Neuron (in vitro differentiated cells): ENCODE data around the gene SCYGR5.
"Not testable (repeated sequence)": the region's sequence is repeated elsewhere in the genome, so short reads cannot be mapped to it uniquely, and the experiment has no call there.

Source experiments
- H2AFZ ChIP-seq: one replicate; pipeline ENCODE4 v1.6.1; 2013; ENCODE audit warnings: low read depth, mild to moderate bottlenecking, inconsistent platforms, low read length, moderate library complexity
- H3K27me3 ChIP-seq: one replicate; pipeline ENCODE4 v1.6.1; 2013; ENCODE audit warnings: low read length; ENCODE audit not compliant: insufficient read depth
- H3K36me3 ChIP-seq: one replicate; pipeline ENCODE4 v1.6.1; 2013; ENCODE audit warnings: low read length; ENCODE audit not compliant: insufficient read depth
- H3K4me1 ChIP-seq: one replicate; pipeline ENCODE4 v1.6.1; 2013; ENCODE audit warnings: low read length; ENCODE audit not compliant: insufficient read depth
- H3K4me3 ChIP-seq: 2 replicates; pipeline ENCODE4 v1.5.1; 2013; ENCODE audit warnings: mild to moderate bottlenecking, low read length, moderate library complexity
- H3K9me3 ChIP-seq: one replicate; pipeline ENCODE4 v1.6.1; 2013; ENCODE audit warnings: low read length

SCYGR5 gene

DNA sequence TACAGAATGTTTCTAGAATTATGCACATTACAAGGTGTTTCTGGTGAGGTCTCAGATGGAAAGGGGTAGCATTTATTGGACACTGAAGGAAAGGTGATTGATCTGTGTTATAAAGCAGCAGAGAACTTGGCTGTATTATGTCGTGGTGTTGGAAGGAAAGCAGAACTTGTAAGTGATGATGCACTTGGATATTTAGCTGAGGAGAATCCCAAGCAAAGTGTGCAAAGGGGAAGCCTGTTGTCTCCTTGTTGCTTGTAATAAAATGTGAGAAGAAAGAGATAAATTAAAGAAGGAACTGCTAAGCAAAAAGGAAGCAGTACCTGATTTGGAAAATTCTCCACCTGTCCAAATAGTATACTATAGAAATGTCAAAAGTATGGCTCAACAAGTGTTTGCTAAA is 12.2 kb upstream of the SCYGR5 start:
- Histone ChIP-seq H3K9me3 (no peaks in the 10 kb centered on the region), H3K4me3 (no peak overlapping the region), H3K36me3 (no peaks in the 10 kb centered on the region), H3K27me3 (no peaks in the 10 kb centered on the region), H3K4me1 (no peaks in the 10 kb centered on the region), H2AFZ (no peak overlapping the region)

DNA sequence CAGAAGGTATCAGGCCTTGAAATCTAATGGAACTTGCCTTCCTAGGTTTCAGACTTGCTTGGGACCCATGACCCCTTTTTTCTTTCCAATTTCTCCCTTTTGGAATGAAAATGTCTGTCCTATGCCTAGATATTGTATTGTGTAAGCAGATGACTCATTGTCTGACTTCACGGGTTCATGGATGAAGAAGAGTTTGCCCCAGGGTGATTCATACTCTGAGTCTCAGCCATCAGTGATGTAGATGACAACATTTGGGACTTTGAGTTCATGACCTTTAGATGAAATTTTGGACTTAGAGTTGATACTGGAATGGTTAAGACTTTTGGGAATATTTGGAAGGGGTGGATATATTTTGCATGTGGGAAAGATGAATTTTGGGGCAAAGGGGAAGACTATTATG is 11.2 kb upstream of the SCYGR5 start:
- Histone ChIP-seq H3K4me1 (no peaks in the 10 kb centered on the region), H3K27me3 (no peaks in the 10 kb centered on the region), H3K9me3 (no peaks in the 10 kb centered on the region), H3K36me3 (no peaks in the 10 kb centered on the region), H2AFZ (no peak overlapping the region), H3K4me3 (no peak overlapping the region)

DNA sequence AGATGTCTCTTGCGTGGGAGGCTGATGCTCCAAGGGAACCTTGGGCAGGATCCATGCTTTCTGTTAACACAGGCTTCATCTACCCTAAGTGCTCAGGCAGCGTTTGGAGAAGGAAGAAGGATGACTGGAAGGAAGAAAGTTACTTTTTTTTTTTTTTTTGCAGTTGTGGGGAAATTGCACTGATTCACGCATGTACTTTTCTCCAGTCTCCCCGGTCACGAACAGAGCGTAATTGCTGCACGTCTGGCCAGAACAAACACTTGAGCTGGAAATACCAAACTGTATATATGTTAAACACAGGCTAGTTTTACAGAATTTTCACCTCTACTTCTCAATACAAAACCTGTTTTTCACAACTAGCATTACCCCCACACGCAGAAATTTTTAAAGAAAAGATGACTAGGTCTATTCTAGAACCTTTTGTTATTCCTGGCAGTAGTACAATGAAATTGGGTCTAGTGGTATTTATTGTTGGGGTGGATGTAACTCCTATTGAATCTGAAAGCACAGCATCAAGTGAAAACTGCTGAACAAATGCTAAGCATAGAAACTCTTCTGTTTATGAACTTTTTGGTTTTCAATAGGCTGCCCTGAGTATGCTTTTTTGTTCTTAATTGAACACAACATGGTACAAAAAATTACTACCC is 9.3 kb upstream of the SCYGR5 start:
- Histone ChIP-seq H3K4me3 (no peak overlapping the region), H3K9me3 (no peaks in the 10 kb centered on the region), H3K27me3 (no peaks in the 10 kb centered on the region), H2AFZ (no peak overlapping the region), H3K36me3 (no peaks in the 10 kb centered on the region), H3K4me1 (peaks cover 6% of the 10 kb centered on the region)

DNA sequence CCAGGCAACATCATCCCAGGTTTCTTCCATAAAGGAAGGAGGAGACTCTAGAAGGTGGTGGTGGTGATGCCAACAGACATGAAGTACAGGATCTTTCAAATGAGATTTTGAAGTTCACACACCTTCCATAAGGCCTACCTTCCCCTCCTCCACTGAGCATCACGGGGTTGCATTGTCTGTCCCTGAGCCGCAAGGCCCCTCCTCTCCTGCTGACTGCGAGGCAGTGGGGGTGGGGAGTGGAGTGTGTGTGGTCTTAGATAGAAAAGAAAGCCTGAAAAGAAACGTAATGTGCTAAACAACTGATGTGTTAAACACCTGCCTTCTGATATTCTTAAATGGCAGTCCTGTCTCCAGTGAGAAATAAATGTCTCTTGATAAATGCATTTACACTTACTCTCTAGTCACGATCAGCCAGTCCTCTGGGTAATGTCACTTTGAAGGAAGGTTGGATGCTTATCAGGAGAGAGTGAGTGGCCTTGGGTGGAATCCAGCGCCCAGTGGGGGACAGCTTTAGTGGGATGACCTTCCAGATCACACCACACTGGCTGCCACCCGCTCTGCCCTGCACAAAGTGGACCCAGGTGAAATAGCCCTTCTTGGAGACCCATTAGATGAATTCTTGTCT is 5.5 kb upstream of the SCYGR5 start:
- H3K4me3 ChIP-seq: no peak overlapping the region
- H3K27me3 ChIP-seq: no peaks in the 10 kb centered on the region
- peak overlapping the region; percentile 69 for H2AFZ ChIP-seq

DNA sequence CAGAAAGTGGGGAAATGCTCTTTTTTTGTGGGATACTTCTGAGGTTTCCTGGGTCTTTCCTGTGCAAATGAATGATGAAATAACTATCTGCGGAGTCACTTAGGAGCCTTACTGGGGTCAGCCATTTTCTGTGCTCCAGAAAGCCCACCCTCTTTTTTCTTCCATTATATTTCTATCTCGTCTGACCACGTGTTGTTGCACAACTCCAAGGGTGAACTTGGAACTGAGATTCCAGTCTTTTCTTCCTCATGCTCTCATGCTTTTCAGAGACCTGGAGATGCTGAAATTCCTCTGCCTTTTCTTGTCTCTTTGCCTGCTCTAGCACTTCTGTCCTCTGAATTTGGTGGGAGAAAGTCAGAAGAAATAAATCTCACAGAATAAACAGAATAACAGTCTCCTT is 4.8 kb upstream of the SCYGR5 start:
- H2AFZ ChIP-seq: no peak overlapping the region
- no peaks in the 10 kb centered on the region for H3K36me3 ChIP-seq
- peaks cover 6% of the 10 kb centered on the region for H3K4me1 ChIP-seq
- no peak overlapping the region for H3K4me3 ChIP-seq
- H3K9me3 ChIP-seq: no peaks in the 10 kb centered on the region
- H3K27me3 ChIP-seq: no peaks in the 10 kb centered on the region

More for the DNA sequence above, 5.5 kb upstream of the SCYGR5 start:
- H3K4me1 ChIP-seq: peaks cover 6% of the 10 kb centered on the region
- no peaks in the 10 kb centered on the region for H3K36me3 ChIP-seq
- H3K9me3 ChIP-seq: no peaks in the 10 kb centered on the region

DNA sequence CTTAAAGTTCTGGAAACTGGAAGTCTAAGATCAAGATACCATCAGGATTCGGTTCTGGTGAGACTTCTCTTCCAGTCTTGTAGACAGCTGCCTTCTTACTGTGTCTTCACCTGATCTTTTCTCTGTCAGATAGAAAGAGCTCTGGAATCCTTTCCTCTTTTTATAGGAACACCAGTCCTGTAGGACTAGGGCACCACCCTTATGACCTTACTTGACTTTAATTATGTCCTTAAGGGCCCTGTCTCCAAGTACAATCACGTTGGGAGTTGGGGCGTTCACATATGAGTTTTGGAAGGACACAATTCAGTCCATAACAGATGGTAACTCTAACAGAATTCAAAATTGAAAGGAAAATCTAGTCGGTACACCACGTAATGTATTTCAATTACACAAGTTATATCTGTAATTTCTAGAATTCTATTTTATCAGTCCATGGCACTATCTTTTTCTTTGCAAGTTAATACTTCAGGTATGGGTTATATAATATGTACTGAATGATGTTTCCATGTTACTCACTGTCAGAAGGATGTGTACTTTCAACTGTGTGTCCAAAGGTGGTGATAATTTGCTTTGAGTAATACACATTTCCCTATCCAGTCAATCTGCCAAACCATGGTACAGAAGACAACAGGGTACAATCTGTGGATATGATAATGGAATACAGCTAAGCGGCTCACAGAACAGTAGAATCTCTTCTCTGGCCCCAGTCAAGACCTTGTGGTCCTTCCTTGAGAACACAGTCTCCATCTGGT is 1.2 kb upstream of the SCYGR5 start:
- Histone ChIP-seq H3K36me3 (no peaks in the 10 kb centered on the region), H3K4me3 (no peak overlapping the region)

DNA sequence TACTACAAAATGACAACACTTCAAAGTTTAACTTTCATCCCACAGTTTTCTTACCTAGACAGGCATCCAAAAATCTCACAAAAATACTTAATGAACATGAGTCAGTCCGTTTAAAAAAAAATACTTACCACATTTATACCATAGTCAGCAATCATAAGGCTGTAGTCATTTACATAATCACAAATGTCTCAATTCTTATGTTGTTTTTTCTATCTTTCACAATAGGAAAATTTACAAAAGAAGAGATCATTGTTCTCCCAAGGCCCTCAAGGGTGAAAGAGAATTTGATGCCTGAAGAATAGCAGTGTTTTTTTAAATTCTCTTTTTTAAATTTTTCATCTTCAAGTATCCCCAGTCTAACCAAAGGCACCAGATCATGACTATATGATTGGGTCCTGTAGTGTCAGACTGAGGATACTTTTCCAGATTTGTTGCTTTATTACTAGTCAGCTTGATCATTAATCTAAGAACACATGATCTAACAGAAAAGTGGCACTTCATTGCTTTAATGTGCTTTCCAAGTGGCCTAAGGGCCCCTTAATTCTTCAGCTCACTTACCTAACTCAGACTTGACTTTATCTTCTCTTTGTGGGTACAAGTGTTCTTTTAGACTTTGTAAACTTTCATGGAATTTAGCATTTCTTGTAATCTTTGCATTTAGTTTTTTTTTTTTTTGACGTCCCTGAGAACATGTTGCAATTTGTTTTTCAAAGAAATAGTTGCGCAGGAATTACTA is 4.7 kb downstream of the SCYGR5 start:
- no peaks in the 10 kb centered on the region for H3K9me3 ChIP-seq

More for the DNA sequence above, 1.2 kb upstream of the SCYGR5 start:
- Histone ChIP-seq H3K4me1 (peaks cover 6% of the 10 kb centered on the region), H3K27me3 (no peaks in the 10 kb centered on the region), H2AFZ (no peak overlapping the region), H3K9me3 (no peaks in the 10 kb centered on the region)

DNA sequence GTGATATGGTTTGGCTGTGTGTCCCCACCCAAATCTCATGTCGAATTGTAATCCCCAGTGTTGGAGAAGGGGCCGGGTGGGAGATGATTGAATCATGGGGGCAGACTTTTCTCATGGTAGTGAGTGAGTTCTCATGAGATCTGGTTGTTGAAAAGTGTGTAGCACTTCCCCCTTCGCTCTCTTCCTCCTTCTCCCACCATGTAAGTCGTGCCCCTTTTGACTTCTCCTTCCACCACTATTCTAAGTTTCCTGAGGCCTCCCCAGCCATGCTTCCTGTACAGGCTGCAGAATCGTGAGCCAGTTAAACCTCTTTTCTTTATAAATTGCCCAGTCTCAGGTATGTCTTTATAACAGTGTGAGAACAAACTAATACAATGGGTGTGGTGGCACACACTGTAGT is 7.0 kb downstream of the SCYGR5 start:
- H3K9me3 ChIP-seq, H3K4me1 ChIP-seq, H3K36me3 ChIP-seq, H3K4me3 ChIP-seq, H2AFZ ChIP-seq, H3K27me3 ChIP-seq: not testable (repeated sequence)

More for the DNA sequence above, 4.7 kb downstream of the SCYGR5 start:
- Histone ChIP-seq H3K36me3 (no peaks in the 10 kb centered on the region), H3K4me3 (no peak overlapping the region), H2AFZ (no peak overlapping the region), H3K4me1 (no peaks in the 10 kb centered on the region), H3K27me3 (no peaks in the 10 kb centered on the region)

DNA sequence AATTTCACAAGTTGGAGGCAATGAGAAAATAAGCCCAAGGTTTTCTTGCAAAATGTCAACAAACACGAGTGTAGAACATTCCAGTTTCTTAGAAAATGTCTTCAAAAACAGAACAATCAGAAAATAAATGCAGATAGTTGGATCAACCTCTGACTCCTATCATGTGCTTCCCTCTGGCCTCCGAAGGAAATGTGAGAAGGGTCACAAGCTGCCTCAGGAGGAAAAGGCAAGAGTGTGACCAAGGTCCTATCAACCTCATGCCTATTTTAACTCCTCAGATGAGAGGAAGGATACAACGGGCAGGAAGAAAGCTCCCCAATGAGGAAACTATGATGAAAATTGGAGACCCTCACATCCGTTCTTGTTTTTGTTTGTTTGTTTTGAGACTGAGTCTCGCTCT is 7.9 kb downstream of the SCYGR5 start:
- H3K27me3 ChIP-seq: no peaks in the 10 kb centered on the region
- no peaks in the 10 kb centered on the region for H3K9me3 ChIP-seq
- no peak overlapping the region for H2AFZ ChIP-seq
- H3K4me3 ChIP-seq: no peak overlapping the region
- H3K4me1 ChIP-seq: no peaks in the 10 kb centered on the region
- no peaks in the 10 kb centered on the region for H3K36me3 ChIP-seq

DNA sequence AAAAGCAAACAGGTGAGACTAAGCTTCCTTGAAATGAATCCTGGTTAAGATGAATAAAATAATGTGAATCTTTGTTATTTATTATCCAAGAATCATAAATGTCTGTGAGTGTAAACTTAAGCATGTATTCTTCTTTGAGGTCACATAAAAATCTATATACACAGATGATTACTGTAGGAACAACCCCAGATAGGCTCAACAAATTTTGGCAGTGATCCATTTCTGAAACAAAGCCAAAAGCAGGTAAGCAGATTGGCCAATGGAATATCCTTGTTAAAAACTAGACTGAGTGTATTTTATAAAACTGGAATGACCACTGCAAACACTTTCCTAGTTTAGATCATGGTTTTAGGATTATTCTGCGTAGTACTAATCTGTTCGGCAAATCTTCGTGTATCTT is 11.3 kb downstream of the SCYGR5 start:
- Histone ChIP-seq H2AFZ (no peak overlapping the region), H3K4me1 (no peaks in the 10 kb centered on the region), H3K9me3 (no peaks in the 10 kb centered on the region), H3K4me3 (no peak overlapping the region), H3K27me3 (no peaks in the 10 kb centered on the region), H3K36me3 (no peaks in the 10 kb centered on the region)

DNA sequence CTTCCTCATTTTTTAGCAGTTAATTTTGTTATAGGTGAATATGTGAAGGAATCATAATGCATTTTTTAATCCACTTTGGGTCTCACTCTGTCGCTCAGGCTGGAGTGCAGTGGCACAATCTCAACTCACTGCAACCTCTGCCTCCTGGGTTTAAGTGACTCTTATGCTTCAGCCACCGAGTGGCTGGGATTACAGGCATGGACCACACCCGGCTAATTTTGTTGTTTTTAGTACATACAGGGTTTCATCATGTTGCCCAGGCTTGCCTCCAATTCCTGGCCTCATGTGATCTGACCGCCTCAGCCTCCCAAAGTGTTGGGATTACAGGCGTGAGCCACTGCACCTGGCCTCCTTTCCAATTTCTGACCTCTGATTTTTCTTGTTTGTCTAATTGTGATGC is 17.7 kb downstream of the SCYGR5 start:
- Histone ChIP-seq H3K9me3 (no peaks in the 10 kb centered on the region), H2AFZ (no peak overlapping the region), H3K27me3 (no peaks in the 10 kb centered on the region), H3K4me1 (no peaks in the 10 kb centered on the region), H3K36me3 (no peaks in the 10 kb centered on the region), H3K4me3 (no peak overlapping the region)

DNA sequence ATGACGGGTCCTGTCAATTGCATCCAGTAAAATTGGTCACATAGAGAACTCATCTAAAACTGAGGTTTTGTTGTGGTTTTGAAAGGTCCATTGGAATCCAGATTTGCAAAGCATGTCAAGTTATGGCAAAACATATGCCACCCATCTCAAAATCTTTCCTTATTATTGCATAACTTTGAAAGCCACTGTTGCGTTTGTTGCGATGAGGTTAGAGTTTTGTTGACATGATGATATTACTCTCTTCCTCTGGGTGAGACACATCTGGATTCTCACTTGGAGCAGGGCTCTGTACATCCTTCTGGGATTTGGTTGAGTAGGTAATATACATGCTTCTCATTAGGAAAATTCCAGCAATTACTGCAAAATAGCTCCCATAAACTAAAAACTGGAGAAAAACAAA is 20.6 kb downstream of the SCYGR5 start:
- H3K4me3 ChIP-seq: no peak overlapping the region
- H3K4me1 ChIP-seq: no peaks in the 10 kb centered on the region
- no peak overlapping the region for H2AFZ ChIP-seq
- H3K27me3 ChIP-seq: no peaks in the 10 kb centered on the region
- no peaks in the 10 kb centered on the region for H3K9me3 ChIP-seq
- H3K36me3 ChIP-seq: no peaks in the 10 kb centered on the region
